ENCODE data around the gene CCDC102B. TPM values are rescaled to one million over a fixed set of nuclear protein-coding genes. Genes with fewer than 3 reads are reported as not detected.

The CCDC102B gene
- total RNA-seq, 2 experiments from 2014 or later: 0.90 to 1.4 TPM

- ChIA-PET POLR2A (no interaction called here), CTCF (no interaction called here)
Measured at GRCh38 chr18:69044215-69044614, 246.3 kb downstream of the CCDC102B start.

DNA sequence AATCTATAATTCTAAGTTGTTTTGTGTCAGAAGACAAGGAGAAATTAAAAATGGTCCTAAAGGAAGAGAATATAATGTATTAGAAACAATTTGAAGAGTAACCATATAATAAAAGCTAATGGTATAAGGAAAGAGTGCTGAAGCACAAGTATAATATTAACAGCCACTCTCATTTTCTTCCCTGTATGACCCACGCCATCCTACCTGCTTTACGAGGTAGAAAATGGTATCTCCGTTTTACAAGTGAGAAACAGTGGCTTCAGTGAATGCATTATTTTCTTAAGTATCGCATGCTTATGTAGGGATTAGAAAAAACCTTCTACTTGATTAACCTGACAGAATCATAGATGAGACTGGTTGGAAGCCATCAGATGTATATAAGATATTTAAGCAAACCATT lies 266.2 kb downstream of the CCDC102B start:
- CTCF ChIA-PET: no interaction called here

DNA sequence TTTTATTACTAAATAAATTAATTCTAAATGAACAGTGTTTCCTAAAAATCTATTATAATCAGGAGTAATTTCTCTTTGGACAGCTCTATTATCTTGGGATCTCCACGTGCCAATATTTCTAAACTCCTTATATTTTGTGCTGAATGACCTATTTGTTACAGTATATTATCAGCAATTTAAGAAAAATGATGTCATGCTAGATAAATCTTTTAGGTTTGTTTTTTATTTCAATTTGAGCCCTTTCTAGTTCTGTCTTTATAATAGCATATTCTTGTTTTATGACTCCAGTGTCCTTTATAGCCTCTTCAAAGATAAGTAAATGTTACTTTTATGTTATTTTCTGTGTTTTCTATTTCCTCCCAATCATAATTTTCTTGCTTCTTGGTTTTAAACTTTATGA lies 269.2 kb downstream of the CCDC102B start:
- CTCF ChIA-PET: no interaction called here
- POLR2A ChIA-PET: no interaction called here

More for the DNA sequence above, 266.2 kb downstream of the CCDC102B start:
- POLR2A ChIA-PET: no interaction called here

DNA sequence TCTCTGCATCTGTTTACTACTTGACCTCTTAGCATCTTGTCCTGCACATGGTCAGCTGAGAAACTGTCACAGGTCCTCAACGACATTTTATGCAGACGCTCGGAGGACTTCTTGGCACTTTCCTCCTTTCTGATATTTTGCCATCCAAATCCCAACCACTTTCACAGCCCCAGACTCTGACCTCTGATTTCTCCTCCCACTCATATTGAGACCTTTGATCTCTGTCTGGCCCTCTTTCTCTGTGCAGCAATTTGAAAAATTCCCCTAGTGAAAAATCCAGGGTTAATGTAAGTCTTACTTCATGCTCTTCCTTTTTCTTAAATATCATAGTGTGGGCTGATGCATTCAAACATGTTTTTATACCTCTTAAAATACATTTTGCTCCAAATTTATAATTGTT lies 273.8 kb downstream of the CCDC102B start:
- ChIA-PET POLR2A (no interaction called here), CTCF (no interaction called here)

GRCh38 chr18:69081846-69082245 lies 284.0 kb downstream of the CCDC102B start:
- ChIA-PET CTCF (no interaction called here), POLR2A (no interaction called here)

- ChIA-PET CTCF (no interaction called here), POLR2A (no interaction called here)
Measured at GRCh38 chr18:69082499-69082898, 284.6 kb downstream of the CCDC102B start.

DNA sequence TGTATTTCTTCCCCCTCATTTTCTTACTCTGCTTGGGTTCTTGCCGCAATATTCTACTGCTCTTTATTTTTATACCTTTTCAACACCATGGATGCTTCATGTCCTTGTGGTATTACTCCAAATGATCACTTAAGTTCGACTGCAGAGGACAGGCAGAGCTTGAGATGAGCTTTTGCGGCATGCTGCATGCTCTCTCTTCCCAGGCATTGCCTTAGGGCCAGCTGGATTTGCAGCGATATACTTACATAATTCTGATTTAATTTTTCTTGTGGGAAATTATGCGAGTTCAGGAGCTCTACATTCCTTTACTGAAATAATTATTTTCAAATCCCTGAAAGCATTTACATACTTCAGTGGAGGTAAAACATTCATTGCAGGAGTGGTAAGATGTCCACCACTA lies 288.1 kb downstream of the CCDC102B start:
- CTCF ChIA-PET: no interaction called here
- POLR2A ChIA-PET: no interaction called here

DNA sequence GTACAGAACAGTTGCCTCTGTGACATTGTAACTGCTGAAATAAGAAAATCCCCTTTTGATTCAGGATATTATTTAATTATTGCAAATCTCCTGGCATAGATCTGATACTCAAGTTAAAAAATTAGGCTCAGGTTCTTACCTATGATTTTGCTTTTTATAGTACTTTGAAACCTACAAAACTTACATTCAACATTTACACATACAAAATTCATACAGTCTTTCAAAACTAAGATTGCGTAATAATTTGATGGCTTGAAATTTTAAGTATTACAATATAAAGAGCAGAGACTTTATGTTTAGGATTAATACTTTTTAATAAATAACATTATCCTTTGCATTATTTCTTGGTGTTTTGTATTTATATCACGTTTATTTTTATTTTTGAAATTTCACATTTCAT lies 291.1 kb downstream of the CCDC102B start:
- CTCF ChIA-PET: no interaction called here
- POLR2A ChIA-PET: no interaction called here

- ChIA-PET POLR2A (no interaction called here), CTCF (no interaction called here)
Measured at GRCh38 chr18:69097349-69097748, 299.5 kb downstream of the CCDC102B start.

DNA sequence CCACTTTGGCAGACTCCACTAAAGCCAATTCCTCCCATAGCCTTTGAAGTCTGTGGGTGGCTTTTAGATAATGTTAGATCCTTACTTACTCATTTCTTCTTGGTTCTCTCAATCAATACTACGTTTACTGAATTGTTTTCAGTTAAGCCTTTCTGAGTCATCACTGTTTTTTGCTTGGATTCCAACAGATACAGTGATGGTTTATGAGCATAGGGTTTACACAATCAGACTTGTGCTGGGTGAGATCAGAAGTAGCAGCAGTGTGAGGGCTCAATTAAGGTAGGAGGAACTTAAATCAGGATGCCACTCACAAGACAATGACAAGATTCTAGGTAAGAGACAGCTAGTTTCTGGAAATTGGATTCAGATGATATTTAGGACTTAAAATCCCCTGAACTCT lies 305.1 kb downstream of the CCDC102B start:
- ChIA-PET CTCF (no interaction called here), POLR2A (no interaction called here)

Other genes starting within 250 kb of the CCDC102B start
- 10 to 100 TPM; 44.5 to 45.7 TPM for gene TMX3, start 83.0 kb upstream of the CCDC102B start, total RNA-seq